Measurements from ENCODE around the gene SPNS1. TPM values are rescaled to one million over a fixed set of nuclear protein-coding genes. Genes with fewer than 3 reads are reported as not detected.
A peak's percentile ranks its signal among the peaks of the same experiment; 100 is the strongest.

Gene SPNS1
- total RNA-seq, 1 experiment from 2014 or later, result 79.1 TPM

- in situ Hi-C loops (cut with HindIII; ENCODE audit: low pct_unique_long_range_greater_than_20kb, low sequenced_read_pairs), result no loop called here
- intact Hi-C loops (cut with micrococcal nuclease; ENCODE audit: unreplicated experiment), result no loop called here
- H3K4me3 ChIP-seq (ENCODE audit: low read depth in 2 of 2, low read length in 2 of 2), result no peak overlapping the region
- H3K36me3 ChIP-seq (ENCODE audit: control insufficient read depth, insufficient read depth, low read length), result no peaks in the 10 kb centered on the region
- H3K27ac ChIP-seq (ENCODE audit: low read length), result no peak overlapping the region
- BruUV-seq (replicated peaks), result no TSS peak
- ATAC-seq (no peak), DNase-seq (ENCODE audit: low read depth, low spot score) (no peak)
- no peaks in the 10 kb centered on the region for H3K27me3 ChIP-seq (ENCODE audit: control insufficient read depth, insufficient read depth, low read length)
- H3K9me3 ChIP-seq (ENCODE audit: control insufficient read depth, insufficient read depth, low read depth, low read length), result no peaks in the 10 kb centered on the region
- TF ChIP-seq CTCF (IDR thresholded peaks at IDR 0.05) (no peak), TCF7L2 (IDR thresholded peaks at IDR 0.05; ENCODE audit: low read depth, low read length) (no peak), POLR2AphosphoS5 (IDR thresholded peaks at IDR 0.05; ENCODE audit: low read depth, low read length) (no peak), REST (IDR thresholded peaks at IDR 0.05; ENCODE audit: insufficient read depth in 1 of 2, low read depth in 2 of 2, low read length in 1 of 2) (no peak), SIN3A (IDR thresholded peaks at IDR 0.05; ENCODE audit: borderline replicate concordance, insufficient read depth, low read depth, low read length) (no peak)
- ChIA-PET POLR2A (no interaction called here), CTCF (interaction anchor here (0.6 kb wide), 1 partner anchor 133 kb away, joined by 4 read pairs; no protein-coding TSS in a partner anchor)
- no peaks in the 10 kb centered on the region for H3K4me1 ChIP-seq (ENCODE audit: control insufficient read depth, insufficient read depth, low read length)
These were observed 9.5 kb downstream of the SPNS1 start for GRCh38 chr16:28984091-28984490.

- Histone ChIP-seq H3K4me1 (ENCODE audit: control insufficient read depth, insufficient read depth, low read length) (no peaks in the 10 kb centered on the region), H3K9me3 (ENCODE audit: control insufficient read depth, insufficient read depth, low read depth, low read length) (no peaks in the 10 kb centered on the region), H3K4me3 (ENCODE audit: low read depth in 2 of 2, low read length in 2 of 2) (no peak within 1 kb of the TSS), H3K27me3 (ENCODE audit: control insufficient read depth, insufficient read depth, low read length) (no peaks in the 10 kb centered on the region), H3K36me3 (ENCODE audit: control insufficient read depth, insufficient read depth, low read length) (no peaks in the 10 kb centered on the region), H3K27ac (ENCODE audit: low read length) (no peak within 1 kb of the TSS)
- ATAC-seq (peak; percentile 37; the same call in 1 of the 2 replicates), DNase-seq (ENCODE audit: low read depth, low spot score) (no peak)
- TF ChIP-seq REST (IDR thresholded peaks at IDR 0.05; ENCODE audit: insufficient read depth in 1 of 2, low read depth in 2 of 2, low read length in 1 of 2) (no peak), TCF7L2 (IDR thresholded peaks at IDR 0.05; ENCODE audit: low read depth, low read length) (no peak), CTCF (IDR thresholded peaks at IDR 0.05) (no peak), SIN3A (IDR thresholded peaks at IDR 0.05; ENCODE audit: borderline replicate concordance, insufficient read depth, low read depth, low read length) (no peak), POLR2AphosphoS5 (IDR thresholded peaks at IDR 0.05; ENCODE audit: low read depth, low read length) (no peak)
- in situ Hi-C loops (cut with HindIII; ENCODE audit: low pct_unique_long_range_greater_than_20kb, low sequenced_read_pairs) (no loop called here), intact Hi-C loops (cut with micrococcal nuclease; ENCODE audit: unreplicated experiment) (no loop called here)
- ChIA-PET POLR2A (no interaction called here), CTCF (no interaction called here)
- no TSS peak for BruUV-seq (replicated peaks)
These were observed 10.1 kb downstream of the SPNS1 start, which contains the start of gene LAT for GRCh38 chr16:28984619-28985135. TSS of gene LAT (plus strand) at chr16:28985052. CDS start at chr16:28985418, 366 bp downstream.
